Suprapubic skin (tissue), 4 donors: ENCODE measurements around the gene NCAPG2. TPM values are rescaled to one million over a fixed set of nuclear protein-coding genes. Genes with fewer than 3 reads are reported as not detected.
"Not testable (repeated sequence)": the region's sequence is repeated elsewhere in the genome, so short reads cannot be mapped to it uniquely, and the experiment has no call there.

Source experiments
- DNase-seq, 2 donors: peaks; one replicate each; pipeline ENCODE4 v3.0.0-alpha.2; 2019; ENCODE audit warnings: low spot score in 2 of 2
- H3K27ac ChIP-seq: fragments of 200-600 bp; sonication (generic); one replicate; pipeline ENCODE4 v1.5.1; 2019
- H3K27me3 ChIP-seq: fragments of 200-600 bp; sonication (generic); one replicate; pipeline ENCODE4 v1.5.1; 2019
- H3K36me3 ChIP-seq: fragments of 200-600 bp; sonication (generic); one replicate; pipeline ENCODE4 v1.5.1; 2019
- H3K4me1 ChIP-seq: fragments of 200-600 bp; sonication (generic); one replicate; pipeline ENCODE4 v1.5.1; 2019
- H3K4me3 ChIP-seq: fragments of 200-600 bp; sonication (generic); one replicate; pipeline ENCODE4 v1.5.1; 2019; ENCODE audit warnings: mild to moderate bottlenecking
- H3K9me3 ChIP-seq: fragments of 200-600 bp; sonication (generic); one replicate; pipeline ENCODE4 v1.5.1; 2019
- CTCF ChIP-seq, 2 donors: fragments of 200-600 bp in 1 of 2; fragments of 450-650 bp in 1 of 2; sonication (generic) in 1 of 2; IDR thresholded peaks; one replicate each; pipeline ENCODE4 v1.5.1; 2016 to 2019; ENCODE audit warnings: antibody characterized with exemption in 2 of 2, mild to moderate bottlenecking in 1 of 2, moderate library complexity in 1 of 2
- EP300 ChIP-seq: sonication (generic); formaldehyde crosslinking; IDR thresholded peaks from one replicate; pipeline ENCODE4 v1.6.1; 2017; ENCODE audit warnings: antibody characterized with exemption
- POLR2A ChIP-seq, 2 donors: fragments of 450-650 bp; IDR thresholded peaks; one replicate each; pipeline ENCODE4 v1.6.1; 2017; ENCODE audit warnings: antibody characterized with exemption in 2 of 2, mild to moderate bottlenecking in 2 of 2, moderate library complexity in 2 of 2
- POLR2AphosphoS5 ChIP-seq, 3 donors: sonication (generic); formaldehyde crosslinking; IDR thresholded peaks; one replicate each; pipeline ENCODE4 v1.6.1; 2017; ENCODE audit warnings: antibody characterized with exemption in 3 of 3
- WGBS: methylation state at CpG from one replicate; pipeline ENCODE4 v1.1.5; 2018; 5-methylcytosine and 5-hydroxymethylcytosine counted together
- total RNA-seq, 4 donors: library from RNA; depleted of rRNA; stranded (reverse); fragments of >200 nt; gene quantifications; one replicate each; pipeline ENCODE4 v1.1.0, GENCODE V29; 2016

NCAPG2 gene
- total RNA-seq, 4 donors from 2014 or later: 5.6 to 11.4 (median 7.2) TPM

DNA sequence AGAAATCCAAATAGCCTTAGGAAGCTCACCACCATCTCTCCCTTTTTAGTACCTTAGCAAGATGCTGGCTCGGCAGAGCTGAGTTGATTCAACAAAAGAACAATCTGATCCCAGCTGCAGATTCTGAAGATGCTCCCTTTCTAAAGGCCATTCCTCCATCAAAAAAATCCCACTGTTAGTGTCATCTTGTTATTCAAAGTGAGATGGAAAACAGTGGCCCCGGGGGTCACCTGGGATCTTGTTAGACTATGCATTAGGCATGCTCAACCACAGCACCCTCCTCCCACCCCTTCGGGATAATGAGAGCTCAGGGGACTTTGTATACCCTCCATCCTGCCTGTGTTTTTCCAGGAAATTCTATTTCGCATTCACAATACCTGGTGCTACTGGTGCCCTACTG is 2.4 kb downstream of the NCAPG2 start:
- Histone ChIP-seq H3K4me3 (no peak overlapping the region), H3K4me1 (peaks cover 14% of the 10 kb centered on the region), H3K9me3 (no peaks in the 10 kb centered on the region), H3K36me3 (no peaks in the 10 kb centered on the region), H3K27ac (no peak overlapping the region), H3K27me3 (no peaks in the 10 kb centered on the region)
- 57% methylated on average over 4 of the region's 4 CpGs for whole genome bisulfite sequencing
- no peak for TF ChIP-seq POLR2A (IDR thresholded peaks at IDR 0.05)
- TF ChIP-seq CTCF (IDR thresholded peaks at IDR 0.05): no peak
- TF ChIP-seq POLR2AphosphoS5 (IDR thresholded peaks at IDR 0.05): no peak
- TF ChIP-seq EP300: no peak
- no peak for DNase-seq

- Histone ChIP-seq H3K36me3 (no peaks in the 10 kb centered on the region), H3K4me1 (peaks cover 17% of the 10 kb centered on the region), H3K27ac (no peak overlapping the region), H3K27me3 (no peaks in the 10 kb centered on the region), H3K4me3 (no peak overlapping the region), H3K9me3 (no peaks in the 10 kb centered on the region)
- 97% methylated on average over 5 of the region's 5 CpGs for WGBS
- TF ChIP-seq CTCF (IDR thresholded peaks at IDR 0.05): no peak
- no peak for TF ChIP-seq POLR2AphosphoS5 (IDR thresholded peaks at IDR 0.05)
- TF ChIP-seq EP300: no peak
- no peak for TF ChIP-seq POLR2A (IDR thresholded peaks at IDR 0.05)
- DNase-seq: no peak
Measured at GRCh38 chr7:158700008-158700407, 4.6 kb downstream of the NCAPG2 start.

DNA sequence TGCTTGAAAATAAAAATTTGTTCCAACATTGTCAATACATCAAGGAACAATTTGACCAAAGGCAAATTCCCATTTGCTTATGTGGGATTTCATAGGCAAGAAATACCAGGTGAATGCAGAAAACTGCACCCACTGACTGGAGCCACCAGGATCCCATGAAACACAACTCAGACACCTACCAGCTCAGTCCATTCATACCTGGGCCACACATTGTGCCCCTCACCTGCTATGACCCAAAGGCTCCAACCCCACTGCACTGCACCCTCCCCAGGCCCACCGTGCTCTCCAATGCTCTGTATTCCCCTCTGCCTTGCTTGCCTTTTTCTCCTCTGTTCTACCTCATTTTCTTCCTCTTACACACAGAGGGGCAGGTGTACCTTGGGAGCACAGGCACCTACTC is 5.3 kb downstream of the NCAPG2 start:
- no peaks in the 10 kb centered on the region for H3K36me3 ChIP-seq
- DNase-seq: no peak
- TF ChIP-seq EP300: no peak
- H3K27me3 ChIP-seq: no peaks in the 10 kb centered on the region
- no peak overlapping the region for H3K27ac ChIP-seq
- H3K9me3 ChIP-seq: no peaks in the 10 kb centered on the region
- peaks cover 17% of the 10 kb centered on the region for H3K4me1 ChIP-seq
- WGBS: 0% methylated on average over 1 of the region's 1 CpG
- H3K4me3 ChIP-seq: no peak overlapping the region

DNA sequence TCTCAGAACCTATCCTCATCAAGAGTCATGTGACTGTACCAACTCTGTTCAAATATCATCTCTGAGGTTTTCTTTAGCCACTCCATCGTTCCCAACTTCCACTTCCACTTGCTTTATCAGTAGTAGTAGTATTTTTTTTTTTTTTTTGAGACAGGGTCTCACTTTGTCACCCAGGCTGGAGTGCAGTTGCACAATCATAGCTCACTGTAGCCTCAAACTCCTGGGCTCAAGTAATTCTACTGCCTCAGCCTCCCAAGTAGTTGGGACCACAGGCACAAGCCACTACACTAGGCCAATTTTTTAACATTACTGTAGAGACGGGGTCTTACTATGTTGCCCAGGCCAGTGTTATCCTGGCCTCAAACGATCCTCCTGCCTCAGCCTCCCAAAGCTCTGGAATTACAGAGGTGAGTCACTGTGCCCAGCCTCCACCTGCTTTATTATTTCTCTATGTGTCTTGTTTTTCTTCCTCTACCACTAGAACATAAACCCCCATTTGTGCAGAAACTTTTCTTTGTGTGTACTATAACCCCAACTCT is 5.9 kb downstream of the NCAPG2 start:
- DNase-seq: no peak
- Histone ChIP-seq H3K4me1 (peaks cover 11% of the 10 kb centered on the region), H3K27me3 (no peaks in the 10 kb centered on the region), H3K36me3 (no peaks in the 10 kb centered on the region), H3K9me3 (no peaks in the 10 kb centered on the region), H3K27ac (no peak overlapping the region), H3K4me3 (no peak overlapping the region)
- TF ChIP-seq CTCF (IDR thresholded peaks at IDR 0.05): no peak
- no peak for TF ChIP-seq POLR2A (IDR thresholded peaks at IDR 0.05)
- no peak for TF ChIP-seq POLR2AphosphoS5 (IDR thresholded peaks at IDR 0.05)
- TF ChIP-seq EP300: no peak
- 86% methylated on average over 3 of the region's 3 CpGs for WGBS

DNA sequence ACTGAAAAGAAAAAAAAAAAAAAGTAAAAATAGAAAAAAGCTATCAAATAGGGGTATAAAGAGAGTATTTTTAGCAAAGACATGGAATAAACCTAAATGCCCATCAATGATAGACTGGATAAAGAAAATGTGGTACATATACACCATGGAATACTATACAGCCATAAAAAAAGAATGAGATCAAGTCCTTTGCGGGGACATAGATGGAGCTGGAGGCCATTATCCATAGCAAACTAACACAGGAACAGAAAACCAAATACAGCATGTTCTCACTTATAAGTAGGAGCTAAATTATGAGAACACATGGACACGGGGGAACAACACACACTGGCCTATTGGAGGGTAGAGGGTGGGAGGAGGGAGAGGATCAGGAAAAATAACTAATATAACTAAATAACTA is 7.0 kb downstream of the NCAPG2 start:
- not testable (repeated sequence) for H3K27me3 ChIP-seq, H3K4me1 ChIP-seq, DNase-seq, H3K4me3 ChIP-seq, H3K36me3 ChIP-seq, H3K9me3 ChIP-seq, H3K27ac ChIP-seq
- 95% methylated on average over 2 of the region's 2 CpGs for WGBS

DNA sequence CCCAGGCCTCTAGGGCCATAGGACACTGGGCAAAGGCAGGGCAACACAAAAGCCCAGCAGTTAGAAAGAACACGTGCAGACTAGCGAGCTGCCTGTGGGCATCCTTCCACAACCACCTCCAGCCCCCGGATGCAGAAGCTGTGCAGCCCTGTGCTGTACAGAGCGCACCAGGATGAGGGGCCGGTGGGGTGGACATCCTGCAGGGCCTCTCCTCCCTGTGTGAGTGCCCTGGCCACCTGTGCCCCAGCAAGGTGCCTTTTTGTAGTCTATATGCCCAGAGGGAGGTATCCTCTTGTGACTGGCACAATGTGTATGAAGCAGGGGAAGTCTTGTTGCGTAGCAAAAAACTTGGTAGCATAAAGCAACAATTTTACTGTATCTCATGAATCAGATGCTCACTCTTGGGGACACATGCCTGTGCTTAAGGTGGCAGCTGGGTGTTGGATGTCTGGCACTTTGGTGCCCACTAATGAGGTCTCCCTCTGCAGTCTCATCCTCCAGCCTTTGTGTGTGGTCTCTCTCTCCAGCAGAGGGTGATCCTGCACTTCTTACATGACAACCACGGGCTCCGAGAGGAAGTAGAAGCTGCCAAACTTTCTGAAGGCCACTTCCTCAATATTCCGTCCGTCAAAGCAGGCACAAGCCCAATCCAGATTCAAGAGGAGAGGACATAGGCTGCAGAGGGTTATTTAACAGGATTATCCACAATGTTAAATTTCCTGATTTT is 8.7 kb downstream of the NCAPG2 start:
- TF ChIP-seq CTCF (IDR thresholded peaks at IDR 0.05) (peak; percentile 43 to 52), POLR2AphosphoS5 (IDR thresholded peaks at IDR 0.05) (no peak)
- no peak for DNase-seq
- 43% methylated on average over 6 of the region's 10 CpGs for WGBS
- no peak overlapping the region for H3K27ac ChIP-seq
- H3K36me3 ChIP-seq: peaks cover 5% of the 10 kb centered on the region
- no peaks in the 10 kb centered on the region for H3K9me3 ChIP-seq
- no peak overlapping the region for H3K4me3 ChIP-seq
- H3K4me1 ChIP-seq: peaks cover 10% of the 10 kb centered on the region
- H3K27me3 ChIP-seq: no peaks in the 10 kb centered on the region
